Glutamatergic neuron (in vitro differentiated cells): ENCODE data around the gene DHRS7C. TPM values are rescaled to one million over a fixed set of nuclear protein-coding genes. Genes with fewer than 3 reads are reported as not detected.

Source experiments
- DNase-seq: peaks from one replicate; pipeline ENCODE4 v3.0.0; 2022
- H3K27ac Mint-ChIP-seq: one replicate; pipeline ENCODE4 v1.8.0; 2020; ENCODE audit warnings: mild to moderate bottlenecking, mixed read lengths, inconsistent platforms; ENCODE audit not compliant: unreplicated experiment
- H3K27me3 Mint-ChIP-seq: one replicate; pipeline ENCODE4 v1.8.0; 2020; ENCODE audit warnings: mild to moderate bottlenecking, moderate library complexity, mixed read lengths, inconsistent platforms; ENCODE audit not compliant: unreplicated experiment
- H3K36me3 Mint-ChIP-seq: one replicate; pipeline ENCODE4 v1.8.0; 2020; ENCODE audit warnings: mild to moderate bottlenecking, mixed read lengths, inconsistent platforms; ENCODE audit not compliant: unreplicated experiment
- H3K4me1 Mint-ChIP-seq: one replicate; pipeline ENCODE4 v1.8.0; 2020; ENCODE audit warnings: mild to moderate bottlenecking, low read depth, mixed read lengths, inconsistent platforms; ENCODE audit not compliant: unreplicated experiment
- H3K4me3 Mint-ChIP-seq: one replicate; pipeline ENCODE4 v1.8.0; 2020; ENCODE audit warnings: mild to moderate bottlenecking, mixed read lengths, inconsistent platforms; ENCODE audit not compliant: unreplicated experiment
- H3K9me3 Mint-ChIP-seq: one replicate; pipeline ENCODE4 v1.8.0; 2020; ENCODE audit warnings: mild to moderate bottlenecking, moderate library complexity, mixed read lengths, inconsistent platforms; ENCODE audit not compliant: unreplicated experiment
- CTCF ChIP-seq: fragments of 200-600 bp; sonication (generic); IDR thresholded peaks from one replicate; pipeline ENCODE4 v1.5.0; 2021; ENCODE audit not compliant: partially characterized antibody, unreplicated experiment
- total RNA-seq: library from RNA; stranded (reverse); fragmentation: NEBNext Ultra II Directional; extraction: Animal tissue kit (Norgen Biotek cat#: 25700); gene quantifications from one replicate; pipeline ENCODE4 v1.2.1, GENCODE V29; 2021; ENCODE audit not compliant: unreplicated experiment

The DHRS7C gene
- total RNA-seq, 1 donor from 2014 or later = not detected

- Mint-ChIP-seq H3K4me3 (no peak overlapping the region), H3K27me3 (no peaks in the 10 kb centered on the region), H3K9me3 (peaks cover 1% of the 10 kb centered on the region), H3K27ac (no peak overlapping the region), H3K36me3 (no peaks in the 10 kb centered on the region), H3K4me1 (no peaks in the 10 kb centered on the region)
- no peak for TF ChIP-seq CTCF
- DNase-seq = no peak
Measured at GRCh38 chr17:9783050-9783449, 8.3 kb downstream of the DHRS7C start.

GRCh38 chr17:9780552-9780951 is 10.8 kb downstream of the DHRS7C start:
- H3K27ac Mint-ChIP-seq = no peak overlapping the region
- H3K4me1 Mint-ChIP-seq = no peaks in the 10 kb centered on the region
- peaks cover 1% of the 10 kb centered on the region for H3K9me3 Mint-ChIP-seq
- no peak for DNase-seq
- no peaks in the 10 kb centered on the region for H3K27me3 Mint-ChIP-seq
- H3K36me3 Mint-ChIP-seq = no peaks in the 10 kb centered on the region
- no peak overlapping the region for H3K4me3 Mint-ChIP-seq
- no peak for TF ChIP-seq CTCF

- TF ChIP-seq CTCF = no peak
- Mint-ChIP-seq H3K36me3 (no peaks in the 10 kb centered on the region), H3K9me3 (no peaks in the 10 kb centered on the region), H3K4me3 (no peak overlapping the region), H3K27me3 (peaks cover 2% of the 10 kb centered on the region), H3K4me1 (no peaks in the 10 kb centered on the region), H3K27ac (no peak overlapping the region)
- no peak for DNase-seq
Measured at GRCh38 chr17:9776911-9777310, 14.5 kb downstream of the DHRS7C start.

GRCh38 chr17:9772658-9773057 is 18.7 kb downstream of the DHRS7C start:
- no peak for TF ChIP-seq CTCF
- Mint-ChIP-seq H3K4me1 (no peaks in the 10 kb centered on the region), H3K9me3 (no peaks in the 10 kb centered on the region)

GRCh38 chr17:9771465-9771864 is 19.9 kb downstream of the DHRS7C start:
- H3K4me3 Mint-ChIP-seq = no peak overlapping the region
- no peak for TF ChIP-seq CTCF

More at GRCh38 chr17:9772658-9773057, 18.7 kb downstream of the DHRS7C start:
- H3K36me3 Mint-ChIP-seq = no peaks in the 10 kb centered on the region
- no peak overlapping the region for H3K4me3 Mint-ChIP-seq
- no peak for DNase-seq
- peaks cover 2% of the 10 kb centered on the region for H3K27me3 Mint-ChIP-seq
- no peak overlapping the region for H3K27ac Mint-ChIP-seq

More at GRCh38 chr17:9771465-9771864, 19.9 kb downstream of the DHRS7C start:
- H3K27ac Mint-ChIP-seq = no peak overlapping the region
- H3K27me3 Mint-ChIP-seq = peaks cover 2% of the 10 kb centered on the region
- no peaks in the 10 kb centered on the region for H3K4me1 Mint-ChIP-seq
- no peaks in the 10 kb centered on the region for H3K9me3 Mint-ChIP-seq
- DNase-seq = no peak
- no peaks in the 10 kb centered on the region for H3K36me3 Mint-ChIP-seq
